8988T (cell line): ENCODE data around the gene UHMK1.
"Not testable (repeated sequence)": the region's sequence is repeated elsewhere in the genome, so short reads cannot be mapped to it uniquely, and the experiment has no call there.

Experiments used
- DNase-seq: peaks from one replicate; pipeline ENCODE4 v3.0.0; 2011

The UHMK1 gene

DNA sequence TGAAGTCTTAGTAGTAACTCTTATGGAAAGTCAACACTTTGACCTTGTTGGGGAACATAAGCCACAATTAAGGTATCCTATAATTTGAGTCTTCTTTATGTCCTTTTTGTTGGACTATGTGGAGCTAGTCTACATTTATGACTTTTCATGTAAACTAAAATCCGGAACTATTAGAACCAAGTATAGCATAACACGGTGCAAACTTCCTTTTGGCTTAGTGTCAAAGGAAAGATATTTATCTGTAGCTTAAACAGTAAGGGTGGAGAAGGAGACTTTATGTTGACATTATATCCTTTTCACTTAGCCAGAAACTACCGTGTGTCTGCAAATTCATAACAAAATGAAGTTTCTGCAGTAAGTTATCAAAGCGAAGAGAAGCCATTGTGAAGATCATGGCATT lies 71.2 kb downstream of the UHMK1 start:
- DNase-seq = no peak

GRCh38 chr1:162570718-162571117 lies 73.1 kb downstream of the UHMK1 start:
- DNase-seq = no peak

- not testable (repeated sequence) for DNase-seq
Observed at GRCh38 chr1:162571121-162571520, 73.5 kb downstream of the UHMK1 start.

GRCh38 chr1:162571696-162572095 lies 74.1 kb downstream of the UHMK1 start:
- no peak for DNase-seq

- DNase-seq = no peak
Observed at GRCh38 chr1:162573136-162573535, 75.5 kb downstream of the UHMK1 start.

DNA sequence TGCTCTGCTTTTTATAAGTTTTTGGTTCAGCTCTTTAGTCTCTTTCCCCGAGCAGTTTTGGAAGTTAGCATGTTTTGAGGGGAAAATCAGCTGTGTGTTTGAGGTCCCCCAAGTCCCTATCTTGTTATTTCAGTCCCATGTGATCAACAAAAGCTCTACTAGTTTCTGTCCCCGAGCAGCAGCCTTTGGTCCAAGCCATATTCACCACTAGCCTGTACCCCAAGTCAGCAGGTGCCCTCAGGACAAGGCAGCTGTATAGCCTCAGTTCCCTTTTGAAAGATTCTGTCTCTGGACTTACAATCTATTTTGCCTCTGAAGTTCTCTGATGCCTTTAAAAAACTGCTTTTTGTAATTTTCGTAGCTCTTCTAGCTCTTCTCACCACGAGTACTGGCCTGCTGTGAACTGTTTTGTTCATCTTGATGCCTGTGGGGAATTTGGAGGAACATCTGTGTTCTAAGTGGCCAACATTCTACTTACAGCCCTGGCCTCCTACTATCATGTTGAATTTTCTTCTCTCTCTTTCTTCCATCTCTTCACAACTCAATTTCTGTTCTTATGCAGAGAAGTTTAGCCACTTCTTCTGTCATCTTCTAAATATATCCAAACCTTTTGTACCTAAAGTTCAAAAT lies 80.6 kb downstream of the UHMK1 start:
- DNase-seq = no peak

GRCh38 chr1:162578936-162579335 lies 81.3 kb downstream of the UHMK1 start:
- no peak for DNase-seq
